Stimulated activated CD4-positive, alpha-beta T cell treated with anti-CD3 and anti-CD28 coated beads, Interleukin-15, amount 100 ng/mL, for 48 hours (primary cell): ENCODE measurements around the gene SNX9.
"Not testable (repeated sequence)": the region's sequence is repeated elsewhere in the genome, so short reads cannot be mapped to it uniquely, and the experiment has no call there.

Experiments used
- DNase-seq, 2 donors: peaks; one replicate each; pipeline ENCODE4 v3.0.0-alpha.2; 2020; ENCODE audit warnings: low read depth in 2 of 2

Gene SNX9

GRCh38 chr6:157823001-157823527 is at the start of gene SNX9:
TSS of gene SNX9 (plus strand) at chr6:157823246. CDS start at chr6:157823435, 189 bp downstream.
- DNase-seq: peak; percentile 49 to 54

DNA sequence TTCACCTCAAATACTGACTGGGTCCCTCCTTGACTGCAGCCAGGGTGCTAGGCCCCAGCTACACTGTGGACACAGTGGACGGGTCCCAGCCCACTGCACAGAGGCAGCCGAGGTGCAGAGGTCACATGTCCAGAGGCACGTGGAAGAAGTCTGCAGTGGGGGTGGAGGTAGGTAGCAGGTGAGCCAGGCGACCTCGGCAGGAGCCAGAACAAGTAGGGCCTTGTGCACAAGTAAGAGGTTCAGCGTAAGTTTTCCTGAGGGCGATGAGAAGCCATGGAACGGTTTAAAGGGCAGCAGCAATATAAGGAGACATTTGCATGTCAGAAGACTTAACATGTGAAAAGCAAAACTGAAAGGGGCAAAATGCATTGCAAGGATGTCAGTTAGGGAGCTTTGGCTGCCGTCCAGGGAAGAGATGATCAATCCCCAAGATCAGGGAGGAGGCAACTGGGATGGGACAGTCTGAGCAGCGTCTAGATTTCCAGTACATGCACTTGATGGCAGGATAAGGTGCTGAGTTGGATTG is 49.7 kb upstream of the SNX9 start:
- DNase-seq: no peak

GRCh38 chr6:157774153-157775135 is 48.6 kb upstream of the SNX9 start:
- DNase-seq: no peak

GRCh38 chr6:157775376-157775775 is 47.7 kb upstream of the SNX9 start:
- DNase-seq: no peak

GRCh38 chr6:157777344-157777743 is 45.7 kb upstream of the SNX9 start:
- no peak for DNase-seq

- DNase-seq: no peak
Measured at GRCh38 chr6:157778719-157779118, 44.3 kb upstream of the SNX9 start.

- no peak for DNase-seq
Measured at GRCh38 chr6:157779705-157780604, 43.1 kb upstream of the SNX9 start.

GRCh38 chr6:157785636-157786035 is 37.4 kb upstream of the SNX9 start:
- no peak for DNase-seq

- DNase-seq: no peak
Measured at GRCh38 chr6:157786221-157786620, 36.8 kb upstream of the SNX9 start.

- no peak for DNase-seq
Measured at GRCh38 chr6:157787080-157787479, 36.0 kb upstream of the SNX9 start.

GRCh38 chr6:157788180-157788579 is 34.9 kb upstream of the SNX9 start:
- DNase-seq: no peak

DNA sequence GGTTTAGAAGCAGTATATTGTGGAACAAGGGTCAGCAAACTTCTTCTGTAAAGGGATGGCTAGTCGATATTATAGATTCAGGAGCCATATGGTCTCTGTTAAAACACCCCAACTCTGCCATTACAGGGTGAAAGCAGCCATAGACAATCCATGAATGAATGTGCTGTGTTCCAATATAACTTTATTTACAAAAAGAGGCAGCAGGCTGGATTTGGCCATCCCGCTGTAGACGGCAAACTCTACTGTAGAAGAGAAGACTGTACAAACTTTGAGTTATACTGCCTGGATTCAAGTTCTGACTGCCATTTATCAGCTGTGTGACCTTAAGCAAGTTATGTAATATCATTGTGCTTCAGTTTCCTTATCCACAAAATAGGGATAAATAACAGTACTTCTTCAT is 33.7 kb upstream of the SNX9 start:
- no peak for DNase-seq

DNA sequence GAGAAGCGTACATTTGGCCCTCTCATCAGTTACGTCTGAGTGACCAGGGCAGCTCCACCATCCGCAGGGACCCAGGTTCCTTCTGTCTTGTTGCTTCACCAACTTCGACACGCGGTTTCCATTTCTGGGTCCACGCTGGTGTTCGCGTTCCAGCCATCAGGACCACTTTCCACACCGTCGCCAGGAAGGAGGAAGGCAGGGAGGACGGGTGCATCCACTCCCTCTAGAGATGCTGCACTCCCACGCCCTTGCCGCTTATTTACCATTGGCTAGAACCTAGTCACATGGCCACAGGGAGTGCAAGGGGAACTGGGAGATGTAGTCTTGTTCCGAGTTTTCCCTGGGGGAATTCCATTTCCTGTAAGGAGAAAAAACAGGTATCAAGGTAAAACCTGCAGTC is 33.2 kb upstream of the SNX9 start:
- no peak for DNase-seq

- no peak for DNase-seq
Measured at GRCh38 chr6:157790548-157791160, 32.4 kb upstream of the SNX9 start.

- DNase-seq: no peak
Measured at GRCh38 chr6:157791450-157791849, 31.6 kb upstream of the SNX9 start.

DNA sequence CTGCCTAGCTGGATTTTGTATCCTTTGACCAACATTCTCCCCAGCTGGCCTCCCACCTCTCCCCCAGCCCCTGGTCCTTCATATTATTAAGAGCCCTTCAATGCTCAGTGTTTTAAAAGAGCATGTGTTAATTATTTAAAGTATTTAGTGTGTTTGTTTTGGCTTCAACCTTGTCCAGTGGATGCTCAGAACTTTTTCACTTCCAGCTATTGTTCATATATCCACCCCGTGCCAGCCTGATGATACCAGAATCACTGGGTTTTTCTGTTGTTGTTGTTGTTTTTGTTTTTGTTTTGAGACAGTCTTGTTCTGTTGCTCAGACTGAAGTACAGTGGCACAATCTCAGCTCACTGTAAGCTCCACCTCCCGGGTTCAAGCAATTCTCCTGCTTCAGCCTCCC is 30.4 kb upstream of the SNX9 start:
- DNase-seq: no peak

DNA sequence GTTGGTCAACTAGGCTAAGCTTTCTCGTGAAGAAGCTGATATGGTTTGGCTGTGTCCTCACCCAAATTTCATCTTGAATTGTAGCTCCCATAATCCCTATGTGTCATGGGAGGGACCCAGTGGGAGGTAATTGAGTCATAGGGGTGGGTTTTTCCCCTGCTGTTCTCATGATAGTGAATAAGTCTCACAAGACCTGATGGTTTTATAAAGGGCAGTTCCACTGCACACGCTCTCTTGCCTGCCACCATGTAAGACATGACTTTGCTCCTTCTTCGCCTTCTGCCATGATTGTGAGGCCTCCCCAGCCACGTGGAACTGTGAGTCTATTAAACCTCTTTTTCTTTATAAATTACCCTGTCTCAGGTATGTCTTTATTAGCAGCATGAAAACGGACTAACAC is 29.0 kb upstream of the SNX9 start:
- DNase-seq: not testable (repeated sequence)

- no peak for DNase-seq
Measured at GRCh38 chr6:157795841-157796240, 27.2 kb upstream of the SNX9 start.

DNA sequence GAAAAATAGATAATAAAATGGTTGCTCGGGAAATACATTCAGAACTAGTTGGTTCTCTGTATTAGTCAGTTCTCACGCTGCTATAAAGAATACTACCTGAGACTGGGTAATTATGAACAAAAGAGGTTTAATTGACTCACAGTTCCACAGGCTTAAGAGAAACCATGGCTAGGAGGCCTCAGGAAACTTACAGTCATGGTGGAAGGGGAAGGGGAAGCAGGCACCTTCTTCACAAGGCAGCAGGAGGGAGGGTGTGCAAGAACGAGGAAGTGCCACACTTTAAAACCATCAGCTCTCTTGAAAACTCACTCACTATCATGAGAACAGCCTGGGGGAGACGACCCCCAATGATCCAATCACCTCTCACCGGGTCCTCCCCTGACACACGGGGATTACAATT is 24.2 kb upstream of the SNX9 start:
- no peak for DNase-seq

- not testable (repeated sequence) for DNase-seq
Measured at GRCh38 chr6:157799561-157799960, 23.5 kb upstream of the SNX9 start.

GRCh38 chr6:157800420-157801237 is 22.4 kb upstream of the SNX9 start:
- DNase-seq: peak; percentile 30 to 37
